SW480 (cell line): ENCODE results near the gene PRIM2.
A peak's percentile ranks its signal among the peaks of the same experiment; 100 is the strongest.
"Not testable (repeated sequence)": the region's sequence is repeated elsewhere in the genome, so short reads cannot be mapped to it uniquely, and the experiment has no call there.

Source experiments
- DNase-seq: peaks from one replicate; pipeline ENCODE4 v3.0.0-alpha.2; 2016; ENCODE audit warnings: low spot score

PRIM2 gene, protein sequence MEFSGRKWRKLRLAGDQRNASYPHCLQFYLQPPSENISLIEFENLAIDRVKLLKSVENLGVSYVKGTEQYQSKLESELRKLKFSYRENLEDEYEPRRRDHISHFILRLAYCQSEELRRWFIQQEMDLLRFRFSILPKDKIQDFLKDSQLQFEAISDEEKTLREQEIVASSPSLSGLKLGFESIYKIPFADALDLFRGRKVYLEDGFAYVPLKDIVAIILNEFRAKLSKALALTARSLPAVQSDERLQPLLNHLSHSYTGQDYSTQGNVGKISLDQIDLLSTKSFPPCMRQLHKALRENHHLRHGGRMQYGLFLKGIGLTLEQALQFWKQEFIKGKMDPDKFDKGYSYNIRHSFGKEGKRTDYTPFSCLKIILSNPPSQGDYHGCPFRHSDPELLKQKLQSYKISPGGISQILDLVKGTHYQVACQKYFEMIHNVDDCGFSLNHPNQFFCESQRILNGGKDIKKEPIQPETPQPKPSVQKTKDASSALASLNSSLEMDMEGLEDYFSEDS

DNA sequence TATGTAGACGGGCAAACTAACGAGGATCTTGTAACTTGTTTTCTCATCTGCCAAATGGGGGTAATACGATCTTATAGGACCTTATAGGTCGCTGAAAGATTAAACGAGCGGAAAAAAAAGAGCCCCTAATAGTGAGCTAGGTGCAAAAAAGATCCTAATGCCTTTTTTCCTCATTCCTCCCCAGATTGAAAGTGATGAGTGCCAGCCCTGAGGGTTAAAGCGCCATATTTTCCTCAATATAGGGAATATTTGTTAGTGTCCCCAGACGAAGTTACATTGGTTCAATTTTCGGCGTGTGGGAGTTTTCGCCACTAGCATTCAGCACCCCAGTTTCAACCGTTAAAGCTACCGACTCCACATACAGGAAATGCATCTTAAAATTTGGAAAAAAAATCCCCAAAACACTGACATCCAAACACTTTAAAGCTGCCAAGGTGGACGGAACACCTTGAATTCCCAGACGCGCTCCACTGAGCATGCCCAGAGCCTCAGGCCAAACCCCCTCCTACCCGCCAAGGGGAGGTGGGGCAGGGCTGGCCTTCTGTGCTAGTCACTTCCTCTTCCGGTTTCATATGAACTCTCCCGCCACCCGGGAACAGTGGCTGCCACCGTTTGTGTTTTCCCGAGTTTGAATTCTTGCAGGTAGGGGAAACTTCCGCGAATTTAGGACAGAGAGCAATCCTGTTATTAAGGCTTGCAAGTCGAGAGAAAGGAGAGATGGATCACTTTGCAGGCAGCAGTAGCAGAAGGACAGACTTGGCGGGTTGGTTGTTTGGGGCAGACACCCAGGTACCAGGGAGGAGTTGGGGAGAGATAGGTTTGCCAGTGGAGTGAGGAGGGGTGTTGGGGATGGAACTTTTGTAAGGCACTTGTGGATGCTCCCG lies at the start of gene PRIM2:
Gene PRIM2 (plus strand): TSS at position 571 of the 884 bp plus-strand sequence. CDS start 816 bp downstream, outside the sequence.
- DNase-seq, result peak; percentile 84

DNA sequence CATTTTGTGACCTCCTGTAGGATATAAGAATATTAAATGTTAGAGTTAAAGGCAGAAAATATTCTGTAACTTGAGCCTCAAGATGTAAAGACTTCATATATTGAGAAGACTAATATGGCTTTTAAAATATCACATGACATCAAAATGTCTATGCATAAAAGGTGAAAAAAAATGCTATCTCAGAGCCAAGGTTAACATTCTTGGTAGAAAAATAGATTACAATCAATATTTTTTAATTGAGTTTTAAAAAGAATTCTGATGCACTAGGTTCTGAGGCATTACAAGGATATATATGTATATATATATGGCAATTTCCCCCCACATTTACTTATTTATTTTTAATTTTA lies 49.2 kb upstream of the PRIM2 start:
- no peak for DNase-seq

DNA sequence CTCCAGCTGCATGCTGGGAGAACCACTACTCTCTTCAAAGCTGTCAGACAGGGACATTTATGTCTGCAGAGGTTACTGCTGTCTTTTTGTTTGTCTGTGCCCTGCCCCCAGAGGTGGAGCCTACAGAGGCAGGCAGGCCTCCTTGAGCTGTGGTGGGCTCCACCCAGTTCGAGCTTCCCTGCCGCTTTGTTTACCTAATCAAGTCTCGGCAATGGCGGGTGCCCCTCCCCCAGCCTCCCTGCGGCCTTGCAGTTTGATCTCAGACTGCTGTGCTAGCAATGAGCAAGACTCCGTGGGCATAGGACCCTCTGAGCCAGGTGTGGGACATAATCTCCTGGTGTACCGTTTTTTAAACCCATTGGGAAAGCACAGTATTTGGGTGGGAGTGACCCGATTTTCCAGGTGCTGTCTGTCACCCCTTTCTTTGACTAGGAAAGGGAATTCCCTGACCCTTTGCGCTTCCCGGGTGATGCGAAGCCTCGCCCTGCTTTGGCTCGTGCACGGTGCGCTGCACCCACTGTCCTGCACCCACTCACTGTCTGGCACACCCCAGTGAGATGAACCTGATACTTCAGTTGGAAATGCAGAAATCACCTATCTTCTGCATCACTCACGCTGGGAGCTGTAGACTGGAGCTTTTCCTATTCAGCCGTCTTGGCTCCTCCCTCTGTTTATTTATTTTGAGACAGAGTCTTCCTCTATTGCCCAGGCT lies 43.2 kb upstream of the PRIM2 start:
- DNase-seq, result not testable (repeated sequence)

DNA sequence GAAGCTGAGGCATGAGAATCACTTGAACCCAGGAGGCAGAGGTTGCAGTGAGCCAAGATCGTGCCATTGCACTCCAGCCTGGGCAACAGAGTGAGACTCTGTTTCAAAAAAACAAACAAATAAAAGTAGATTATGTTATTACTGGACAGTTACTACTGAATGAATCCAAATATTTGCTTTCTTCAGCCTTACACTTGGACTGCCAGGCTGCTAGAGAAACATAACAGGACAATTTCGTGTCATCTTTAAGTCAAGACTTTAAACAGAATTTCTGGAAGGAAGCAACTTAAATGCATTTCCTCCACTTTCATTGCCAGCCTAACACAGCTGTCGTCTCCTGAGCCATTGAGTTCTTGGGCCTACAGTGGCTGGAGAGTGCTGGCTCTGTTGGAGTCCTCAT lies 42.0 kb upstream of the PRIM2 start:
- DNase-seq, result no peak

DNA sequence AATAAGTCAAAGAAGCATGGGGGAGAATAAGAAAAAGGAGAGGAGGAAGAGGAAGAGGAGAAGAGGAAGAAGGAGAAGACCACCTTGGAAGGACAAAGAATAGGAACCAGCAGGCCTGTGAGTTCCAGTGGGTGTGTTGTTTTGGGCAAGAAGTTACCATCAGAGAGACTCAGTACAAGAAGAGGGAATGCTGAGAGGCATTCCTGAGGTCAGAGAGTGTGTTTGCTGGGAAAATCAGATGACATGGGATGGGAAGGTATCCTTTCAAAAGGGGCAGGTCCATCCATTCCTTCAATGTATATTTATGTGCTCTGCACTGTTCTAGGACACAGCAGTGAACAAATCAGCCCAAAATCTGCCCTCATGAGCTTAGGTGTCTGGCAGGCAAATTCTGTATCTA lies 40.5 kb upstream of the PRIM2 start:
- DNase-seq, result no peak

DNA sequence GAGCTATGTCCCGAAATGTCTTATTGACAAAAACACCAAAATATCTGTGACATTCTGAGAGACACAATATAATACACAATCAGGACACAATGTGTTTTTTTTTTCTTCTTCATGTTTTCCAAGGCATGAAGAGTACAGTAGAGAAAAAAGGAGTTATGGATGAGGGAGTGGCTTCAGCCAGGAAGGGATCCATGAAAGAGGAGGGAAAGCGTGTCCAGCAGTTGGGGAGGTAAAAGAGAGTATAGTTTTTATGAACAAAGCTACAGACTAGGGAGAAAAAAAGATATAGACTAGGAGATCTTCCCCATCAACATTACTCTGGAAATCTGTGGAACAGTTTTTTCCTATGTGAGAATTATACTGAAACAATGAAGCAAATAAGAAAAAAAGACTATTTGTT lies 38.9 kb upstream of the PRIM2 start:
- no peak for DNase-seq

DNA sequence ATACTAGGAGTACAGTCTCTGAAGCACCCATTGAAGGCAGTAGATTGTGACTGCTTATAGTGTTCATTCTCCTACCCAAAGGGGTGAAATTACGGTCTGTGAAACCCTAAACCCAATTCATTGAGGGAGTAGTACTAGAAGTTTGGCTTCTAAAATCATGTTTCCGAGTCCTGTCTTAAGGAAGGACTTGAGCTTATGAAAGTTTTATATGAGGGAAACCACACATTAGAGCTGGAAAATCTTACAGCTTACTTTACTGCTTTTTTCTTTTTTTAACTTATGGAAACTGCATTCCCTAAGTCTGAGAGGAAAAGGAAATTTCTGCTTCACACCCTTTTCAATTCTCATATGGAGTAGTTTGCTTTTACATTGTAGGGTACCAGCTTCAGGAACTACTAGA lies 38.4 kb upstream of the PRIM2 start:
- no peak for DNase-seq

DNA sequence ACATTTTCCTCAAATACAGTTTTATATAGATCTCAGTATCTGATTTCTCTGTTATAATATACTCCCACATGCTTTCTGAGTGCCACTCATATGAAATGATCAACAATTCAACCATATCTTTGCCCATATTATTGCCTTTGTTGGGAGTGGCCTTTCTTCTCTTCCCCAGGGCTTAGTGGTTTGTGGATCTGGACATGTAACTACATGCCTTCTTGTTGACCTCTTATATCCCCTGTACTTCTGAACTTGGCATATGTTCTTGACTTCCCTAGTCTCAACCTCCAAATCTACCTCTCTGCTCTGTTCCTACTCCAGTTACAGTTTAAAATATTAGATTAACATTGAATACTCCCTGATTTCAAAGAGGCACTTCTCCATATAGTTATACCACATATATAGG lies 34.3 kb upstream of the PRIM2 start:
- DNase-seq, result no peak

DNA sequence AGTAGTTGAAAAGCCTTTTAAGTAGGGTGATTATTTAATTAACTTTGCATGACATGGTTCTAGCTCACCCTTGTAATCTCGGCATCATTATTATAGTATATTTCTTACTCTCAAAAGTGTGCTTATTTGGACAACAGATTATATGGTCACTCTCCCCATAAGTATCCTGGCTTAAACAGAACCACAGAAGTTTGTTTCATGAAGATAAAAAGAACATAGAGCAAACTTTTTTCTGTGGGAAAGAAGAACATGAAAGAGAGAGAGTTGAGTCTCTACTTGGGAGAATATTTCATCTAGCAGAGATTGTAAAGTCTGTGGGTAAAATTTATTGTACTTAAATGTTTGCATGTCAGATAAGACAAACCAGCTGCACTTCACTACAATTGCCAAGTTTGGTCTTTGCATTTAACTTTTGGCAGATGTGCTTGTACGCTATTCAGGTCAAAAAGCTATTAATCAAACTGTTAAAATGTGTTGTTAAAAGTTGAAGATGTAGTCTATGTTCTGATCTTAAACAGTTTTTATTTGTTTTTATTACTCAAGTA lies 33.4 kb upstream of the PRIM2 start:
- no peak for DNase-seq

DNA sequence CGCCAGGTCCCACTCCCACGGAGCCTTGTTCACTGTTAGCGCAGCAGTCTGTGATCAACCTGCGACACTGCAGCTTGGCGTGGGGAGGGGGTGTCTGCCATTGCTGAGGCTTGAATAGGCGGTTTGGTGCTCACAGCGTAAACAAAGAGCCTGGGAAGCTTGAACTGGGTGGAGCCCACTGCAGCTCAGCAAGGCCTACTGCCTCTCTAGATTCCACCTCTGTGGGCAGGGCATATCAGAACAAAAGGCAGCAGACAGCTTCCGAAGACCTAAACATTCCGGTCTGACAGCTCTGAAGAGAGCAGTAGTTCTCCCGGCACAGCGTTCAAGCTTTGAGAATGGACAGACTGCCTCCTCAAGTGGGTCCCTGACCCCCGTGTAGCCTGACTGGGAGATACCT lies 29.3 kb upstream of the PRIM2 start:
- not testable (repeated sequence) for DNase-seq

DNA sequence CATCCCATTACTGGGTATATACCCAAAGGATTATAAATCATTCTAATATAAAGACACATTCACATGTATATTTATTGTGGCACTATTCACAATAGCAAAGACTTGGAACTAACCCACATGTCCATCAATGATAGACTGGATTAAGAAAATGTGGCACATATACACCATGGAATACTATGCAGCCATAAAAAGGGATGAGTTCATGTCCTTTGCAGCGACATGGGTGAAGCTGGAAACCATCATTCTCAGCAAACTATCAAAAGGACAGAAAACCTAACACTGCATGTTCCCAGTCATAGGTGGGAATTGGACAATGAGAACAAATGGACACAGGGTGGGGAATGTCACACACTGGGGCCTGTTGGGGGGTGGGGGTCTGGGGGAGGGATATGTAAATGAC lies 24.0 kb upstream of the PRIM2 start:
- DNase-seq, result not testable (repeated sequence)

DNA sequence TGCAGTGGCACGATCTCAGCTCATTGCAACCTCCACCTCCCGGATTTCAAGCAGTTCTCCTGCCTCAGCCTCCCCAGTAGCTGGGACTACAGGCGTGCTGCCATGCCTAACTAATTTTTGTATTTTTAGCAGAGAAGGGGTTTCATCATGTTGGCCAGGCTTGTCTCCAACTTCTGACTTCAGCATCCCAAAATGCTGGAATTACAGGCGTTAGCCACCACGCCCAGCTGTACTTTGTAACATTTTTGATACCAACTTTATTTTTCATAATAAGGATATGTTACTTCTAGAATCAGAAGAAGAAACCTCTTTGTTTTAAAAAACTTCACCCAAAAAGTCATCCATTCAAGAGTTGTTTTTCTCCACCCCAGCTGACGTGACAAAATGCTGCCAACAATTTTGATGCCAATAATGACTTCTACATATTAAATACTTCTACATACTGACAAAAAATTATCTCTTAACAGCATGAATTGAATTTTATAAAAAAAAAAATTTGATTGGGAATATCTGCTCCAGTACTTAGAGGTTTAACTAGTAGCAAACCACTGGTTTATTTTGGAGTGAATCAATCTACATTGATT lies 22.5 kb upstream of the PRIM2 start:
- DNase-seq, result no peak

DNA sequence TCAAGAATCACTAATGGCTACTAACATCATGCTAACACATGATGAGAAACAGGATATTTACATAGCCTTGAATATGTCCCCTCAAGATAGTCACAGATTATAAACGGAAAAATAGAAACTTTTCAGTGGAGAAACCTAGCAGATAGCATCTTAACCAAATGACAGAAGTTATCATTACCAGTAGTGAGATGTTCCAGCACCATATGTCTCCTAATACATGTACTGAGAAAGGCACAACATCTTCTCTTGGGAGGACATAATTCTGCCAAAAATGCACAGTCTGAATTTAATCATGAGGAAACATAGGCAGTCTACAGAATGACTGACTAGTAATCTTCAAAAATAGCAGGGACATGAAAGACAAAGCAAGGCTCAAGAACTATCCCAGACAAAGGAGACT lies 19.9 kb upstream of the PRIM2 start:
- DNase-seq, result no peak

DNA sequence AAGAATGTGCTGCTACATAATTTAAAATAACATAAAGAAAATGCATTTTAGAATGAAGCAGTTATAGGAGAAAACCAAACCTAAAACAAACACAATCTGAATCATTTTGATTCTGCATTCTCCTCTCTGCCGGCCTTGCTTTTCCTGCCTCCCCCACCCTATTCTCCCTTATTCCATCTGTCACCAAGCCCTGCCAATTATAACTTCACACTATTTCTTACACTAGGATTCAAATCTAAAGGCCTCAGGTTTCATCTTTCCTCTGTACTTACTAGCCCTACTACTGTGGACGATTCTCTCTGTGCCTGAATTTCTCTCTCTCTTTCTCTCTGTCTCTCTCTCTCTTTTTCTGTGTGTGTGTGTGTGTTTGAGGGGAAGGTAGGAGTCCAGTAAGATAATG lies 18.7 kb upstream of the PRIM2 start:
- DNase-seq, result no peak

DNA sequence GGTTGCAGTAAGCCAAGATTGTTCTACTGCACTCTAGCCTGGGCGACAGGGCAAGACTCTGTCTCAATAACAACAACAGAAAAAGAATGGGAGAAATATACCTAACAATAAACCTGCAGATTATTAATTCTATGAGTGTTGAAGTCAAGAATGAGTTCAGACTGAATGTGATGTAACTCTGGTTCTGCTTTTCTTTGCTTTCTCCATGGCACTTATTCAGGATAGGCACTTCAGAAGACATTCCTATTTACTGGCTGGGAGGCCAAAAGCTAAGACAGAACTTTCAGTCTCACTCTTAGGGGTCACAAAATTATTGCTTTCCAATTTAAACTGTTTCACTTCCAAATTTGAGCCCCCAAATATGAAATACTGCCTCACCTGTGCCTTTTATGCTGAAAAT lies 15.7 kb upstream of the PRIM2 start:
- DNase-seq, result no peak

DNA sequence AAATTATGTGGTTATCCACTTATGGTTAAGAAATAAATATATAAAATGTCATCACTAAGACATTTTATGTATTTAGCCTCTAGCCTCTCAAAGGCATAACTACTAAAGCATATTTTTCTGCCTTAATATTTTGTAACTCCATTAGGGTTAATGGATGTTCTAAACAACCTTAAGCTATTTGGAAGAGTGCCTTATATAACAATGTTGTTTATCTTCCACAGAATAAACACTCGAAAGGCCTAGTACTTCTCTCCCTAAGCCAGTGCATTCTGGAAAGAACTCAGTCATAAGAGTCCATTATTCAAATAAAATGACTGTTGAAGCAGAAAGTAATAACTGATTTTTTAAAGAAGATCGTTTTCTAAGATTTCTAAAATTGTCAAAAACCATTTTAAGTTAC lies 15.0 kb upstream of the PRIM2 start:
- DNase-seq, result no peak

DNA sequence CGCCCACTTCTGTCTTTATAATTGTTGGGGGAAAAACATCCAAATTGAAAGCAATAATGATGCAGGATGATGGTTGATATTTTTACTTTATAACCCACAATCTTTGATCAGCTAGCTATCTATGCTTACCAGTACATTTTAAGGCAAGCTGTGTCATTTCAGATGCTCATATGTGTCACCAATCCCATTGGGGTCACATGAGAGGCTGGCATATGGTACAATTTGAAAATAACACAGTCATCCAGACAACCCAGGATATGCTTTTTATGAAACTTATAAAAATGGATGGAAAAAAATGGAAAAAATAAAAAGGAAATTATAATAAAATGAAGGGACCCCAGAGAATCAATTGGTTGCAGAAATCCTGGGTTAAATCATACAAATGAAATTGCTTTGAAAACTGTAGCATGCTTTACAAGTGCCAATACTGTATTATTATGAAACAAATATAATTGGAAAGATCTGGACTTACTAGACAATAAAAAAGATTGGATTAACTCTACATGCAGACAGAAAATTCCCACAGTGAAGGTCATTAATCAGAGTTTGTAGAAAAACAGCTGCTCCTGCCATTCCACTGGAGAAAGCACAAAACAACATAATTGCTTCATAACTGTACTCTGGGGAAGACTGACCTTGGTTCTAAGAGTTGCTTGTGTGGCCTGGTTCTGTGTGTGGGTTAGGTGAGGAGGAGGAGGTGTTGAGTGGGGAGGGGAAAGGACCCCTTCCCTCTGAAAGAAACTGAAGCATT lies 13.3 kb upstream of the PRIM2 start:
- DNase-seq, result no peak

DNA sequence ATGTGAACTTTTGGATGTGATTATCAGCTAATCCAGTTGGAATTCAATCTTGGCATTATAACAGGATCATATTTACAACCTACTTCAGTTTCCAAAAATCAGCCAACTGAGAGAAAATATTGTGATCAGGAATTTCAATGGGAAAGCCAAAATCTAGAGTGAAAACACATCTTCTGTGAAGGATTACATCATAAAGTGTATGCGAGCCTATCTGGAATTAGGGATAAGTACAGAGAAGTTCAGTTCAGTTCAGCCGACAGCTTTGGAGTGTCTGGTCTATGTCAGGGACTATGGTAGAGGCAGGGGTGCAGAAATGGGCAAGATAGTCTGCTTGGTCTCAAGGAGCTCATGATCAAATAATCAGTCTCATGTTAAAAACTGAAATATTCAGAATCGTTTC lies 12.3 kb upstream of the PRIM2 start:
- no peak for DNase-seq

DNA sequence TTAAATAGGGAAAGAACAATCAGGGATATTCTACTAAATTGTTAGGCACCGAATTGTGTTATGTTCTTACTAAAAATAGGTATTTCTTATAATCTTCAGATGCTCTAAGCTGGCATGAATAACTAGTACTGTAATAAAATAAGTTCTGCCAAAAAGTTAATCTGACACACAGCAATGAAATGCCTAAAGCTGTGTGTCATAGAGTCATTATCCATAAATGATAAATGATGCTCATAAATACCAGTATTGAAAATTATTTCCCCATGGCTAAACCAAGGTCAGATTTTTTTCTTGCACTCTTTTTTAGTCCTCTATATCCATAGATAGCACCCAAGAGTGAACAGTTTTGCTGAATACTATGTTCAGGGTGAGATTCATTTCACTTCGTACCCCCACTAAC lies 11.7 kb upstream of the PRIM2 start:
- no peak for DNase-seq

DNA sequence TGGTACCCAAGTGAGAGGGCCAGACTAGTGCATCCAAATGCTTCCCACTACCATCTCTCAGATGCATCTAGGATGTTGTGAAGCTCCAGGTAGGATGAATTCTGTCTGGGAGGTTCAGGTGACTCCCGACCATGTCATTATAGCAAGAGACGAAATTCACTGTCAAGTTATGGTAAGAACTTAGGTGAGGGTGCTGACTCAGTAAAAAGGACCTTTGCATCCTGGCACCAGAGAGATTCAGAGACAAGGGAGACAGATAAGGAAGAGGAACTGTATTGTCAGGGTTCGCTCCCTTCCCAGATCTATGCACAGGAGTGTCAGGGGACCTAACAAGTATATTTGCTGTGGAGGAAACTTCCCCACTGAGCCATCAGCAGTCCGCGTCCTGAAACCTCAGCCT lies 11.2 kb upstream of the PRIM2 start:
- no peak for DNase-seq

DNA sequence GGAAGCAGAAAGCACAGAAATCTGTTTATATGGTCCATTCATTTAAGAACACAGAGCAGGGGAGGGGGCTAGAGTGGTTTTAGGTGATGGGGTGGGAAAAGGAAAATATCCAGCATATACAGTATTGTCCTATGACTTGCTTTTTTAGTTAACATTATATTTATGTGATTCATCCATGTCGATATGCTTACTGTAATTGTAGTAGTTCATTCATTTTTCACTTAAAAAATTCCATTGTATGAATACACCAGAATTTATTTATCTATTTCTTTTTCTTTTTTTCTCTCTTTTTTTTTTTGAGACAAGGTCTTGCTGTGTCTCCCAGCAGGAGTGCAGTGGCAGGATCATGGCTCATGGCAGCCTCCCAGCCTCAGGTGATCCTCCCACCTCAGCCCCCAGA lies 9.6 kb upstream of the PRIM2 start:
- DNase-seq, result no peak
